ENCODE data around the gene PTPRM. TPM values are rescaled to one million over a fixed set of nuclear protein-coding genes. Genes with fewer than 3 reads are reported as not detected.

Gene PTPRM
- total RNA-seq, 1 donor from 2014 or later, result 65.5 TPM

- H3K4me3 ChIP-seq (ENCODE audit: low read depth, low read length), result no peak overlapping the region
- no peaks in the 10 kb centered on the region for H3K27me3 ChIP-seq (ENCODE audit: control insufficient read depth, insufficient read depth, low read length)
- no peaks in the 10 kb centered on the region for H3K36me3 ChIP-seq (ENCODE audit: control insufficient read depth, insufficient read depth, low read length)
- DNase-seq (ENCODE audit: low read depth), result no peak
- no peak for TF ChIP-seq CTCF (IDR thresholded peaks at IDR 0.05; ENCODE audit: insufficient read depth, low read length, poor library complexity, severe bottlenecking)
Measured at GRCh38 chr18:7979714-7980113, 412.6 kb downstream of the PTPRM start.

- no peak for TF ChIP-seq CTCF (IDR thresholded peaks at IDR 0.05; ENCODE audit: insufficient read depth, low read length, poor library complexity, severe bottlenecking)
- Histone ChIP-seq H3K36me3 (ENCODE audit: control insufficient read depth, insufficient read depth, low read length) (no peaks in the 10 kb centered on the region), H3K4me3 (ENCODE audit: low read depth, low read length) (no peak overlapping the region), H3K27me3 (ENCODE audit: control insufficient read depth, insufficient read depth, low read length) (no peaks in the 10 kb centered on the region)
- no peak for DNase-seq (ENCODE audit: low read depth)
Measured at GRCh38 chr18:7980136-7980535, 413.0 kb downstream of the PTPRM start.

- no peaks in the 10 kb centered on the region for H3K27me3 ChIP-seq (ENCODE audit: control insufficient read depth, insufficient read depth, low read length)
- DNase-seq (ENCODE audit: low read depth), result no peak
- H3K4me3 ChIP-seq (ENCODE audit: low read depth, low read length), result no peak overlapping the region
- no peak for TF ChIP-seq CTCF (IDR thresholded peaks at IDR 0.05; ENCODE audit: insufficient read depth, low read length, poor library complexity, severe bottlenecking)
- no peaks in the 10 kb centered on the region for H3K36me3 ChIP-seq (ENCODE audit: control insufficient read depth, insufficient read depth, low read length)
Measured at GRCh38 chr18:7980656-7981055, 413.5 kb downstream of the PTPRM start.

- Histone ChIP-seq H3K27me3 (ENCODE audit: control insufficient read depth, insufficient read depth, low read length) (no peaks in the 10 kb centered on the region), H3K36me3 (ENCODE audit: control insufficient read depth, insufficient read depth, low read length) (no peaks in the 10 kb centered on the region), H3K4me3 (ENCODE audit: low read depth, low read length) (no peak overlapping the region)
- no peak for TF ChIP-seq CTCF (IDR thresholded peaks at IDR 0.05; ENCODE audit: insufficient read depth, low read length, poor library complexity, severe bottlenecking)
- DNase-seq (ENCODE audit: low read depth), result no peak
Measured at GRCh38 chr18:7982216-7982615, 415.1 kb downstream of the PTPRM start.

- Histone ChIP-seq H3K36me3 (ENCODE audit: control insufficient read depth, insufficient read depth, low read length) (no peaks in the 10 kb centered on the region), H3K27me3 (ENCODE audit: control insufficient read depth, insufficient read depth, low read length) (no peaks in the 10 kb centered on the region), H3K4me3 (ENCODE audit: low read depth, low read length) (no peak overlapping the region)
- TF ChIP-seq CTCF (IDR thresholded peaks at IDR 0.05; ENCODE audit: insufficient read depth, low read length, poor library complexity, severe bottlenecking), result no peak
- DNase-seq (ENCODE audit: low read depth), result no peak
Measured at GRCh38 chr18:7987284-7987976, 420.3 kb downstream of the PTPRM start.

- no peaks in the 10 kb centered on the region for H3K27me3 ChIP-seq (ENCODE audit: control insufficient read depth, insufficient read depth, low read length)
- TF ChIP-seq CTCF (IDR thresholded peaks at IDR 0.05; ENCODE audit: insufficient read depth, low read length, poor library complexity, severe bottlenecking), result no peak
- no peak for DNase-seq (ENCODE audit: low read depth)
- H3K4me3 ChIP-seq (ENCODE audit: low read depth, low read length), result no peak overlapping the region
- H3K36me3 ChIP-seq (ENCODE audit: control insufficient read depth, insufficient read depth, low read length), result no peaks in the 10 kb centered on the region
Measured at GRCh38 chr18:7990670-7991069, 423.6 kb downstream of the PTPRM start.
